Measurements from ENCODE around the gene NRF1.
"Not testable (repeated sequence)": the region's sequence is repeated elsewhere in the genome, so short reads cannot be mapped to it uniquely, and the experiment has no call there.

The NRF1 gene

DNA sequence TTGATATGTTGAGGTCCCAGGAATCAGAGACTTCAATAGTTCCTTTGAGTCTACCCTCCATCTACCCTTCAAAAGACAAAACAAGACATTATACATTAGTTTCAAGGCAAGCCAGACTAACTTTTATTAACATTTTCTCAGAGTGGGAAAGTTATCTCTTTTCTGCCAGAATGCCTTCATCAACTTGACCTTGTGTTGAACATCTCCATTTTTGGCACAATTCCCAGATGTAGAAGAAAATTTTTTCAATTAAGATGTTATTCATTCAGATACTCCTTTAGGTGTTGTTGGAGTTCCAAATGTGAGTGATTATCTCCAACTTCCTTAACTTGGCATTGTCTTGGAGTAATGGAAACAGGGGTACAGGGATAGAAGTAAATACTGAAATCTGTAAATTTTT is 59.1 kb downstream of the NRF1 start:
- no peak overlapping the region for H3K27ac ChIP-seq
- no peaks in the 10 kb centered on the region for H3K4me1 ChIP-seq
- no peak overlapping the region for H3K9ac ChIP-seq
- no peak overlapping the region for H2AFZ ChIP-seq
- TF ChIP-seq, protein P1, sequence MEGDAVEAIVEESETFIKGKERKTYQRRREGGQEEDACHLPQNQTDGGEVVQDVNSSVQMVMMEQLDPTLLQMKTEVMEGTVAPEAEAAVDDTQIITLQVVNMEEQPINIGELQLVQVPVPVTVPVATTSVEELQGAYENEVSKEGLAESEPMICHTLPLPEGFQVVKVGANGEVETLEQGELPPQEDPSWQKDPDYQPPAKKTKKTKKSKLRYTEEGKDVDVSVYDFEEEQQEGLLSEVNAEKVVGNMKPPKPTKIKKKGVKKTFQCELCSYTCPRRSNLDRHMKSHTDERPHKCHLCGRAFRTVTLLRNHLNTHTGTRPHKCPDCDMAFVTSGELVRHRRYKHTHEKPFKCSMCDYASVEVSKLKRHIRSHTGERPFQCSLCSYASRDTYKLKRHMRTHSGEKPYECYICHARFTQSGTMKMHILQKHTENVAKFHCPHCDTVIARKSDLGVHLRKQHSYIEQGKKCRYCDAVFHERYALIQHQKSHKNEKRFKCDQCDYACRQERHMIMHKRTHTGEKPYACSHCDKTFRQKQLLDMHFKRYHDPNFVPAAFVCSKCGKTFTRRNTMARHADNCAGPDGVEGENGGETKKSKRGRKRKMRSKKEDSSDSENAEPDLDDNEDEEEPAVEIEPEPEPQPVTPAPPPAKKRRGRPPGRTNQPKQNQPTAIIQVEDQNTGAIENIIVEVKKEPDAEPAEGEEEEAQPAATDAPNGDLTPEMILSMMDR (IDR thresholded peaks at IDR 0.05) = no peak
- H3K4me2 ChIP-seq (ENCODE audit: low read length) = no peak overlapping the region
- H3K79me2 ChIP-seq = no peaks in the 10 kb centered on the region
- no peak overlapping the region for H3K4me3 ChIP-seq (ENCODE audit: low read depth, low read length)
- H3K9me3 ChIP-seq (ENCODE audit: control insufficient read depth, low read length) = no peaks in the 10 kb centered on the region
- H3K36me3 ChIP-seq (ENCODE audit: control insufficient read depth, insufficient read depth, low read length) = no peaks in the 10 kb centered on the region
- no peaks in the 10 kb centered on the region for H3K27me3 ChIP-seq (ENCODE audit: control insufficient read depth, insufficient read depth, low read length)

DNA sequence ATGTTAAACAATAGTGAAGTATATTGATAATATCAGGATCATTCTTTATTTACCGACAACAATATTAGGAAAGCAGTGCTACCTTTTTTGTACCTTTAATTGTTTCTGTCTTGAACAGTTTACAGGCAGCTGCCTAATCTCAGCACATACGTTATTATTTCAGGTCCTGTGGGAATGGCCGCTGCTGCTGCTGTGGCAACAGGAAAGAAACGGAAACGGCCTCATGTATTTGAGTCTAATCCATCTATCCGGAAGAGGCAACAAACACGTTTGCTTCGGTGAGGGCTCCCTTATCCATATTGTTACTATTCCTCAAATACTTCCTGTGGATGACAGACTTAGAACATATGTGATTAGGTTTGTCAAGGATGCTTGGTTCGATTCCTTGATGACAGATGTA is 59.7 kb downstream of the NRF1 start:
- no peak overlapping the region for H3K9ac ChIP-seq
- no peak overlapping the region for H3K4me3 ChIP-seq (ENCODE audit: low read depth, low read length)
- H3K9me3 ChIP-seq (ENCODE audit: control insufficient read depth, low read length) = no peaks in the 10 kb centered on the region
- H3K27ac ChIP-seq = no peak overlapping the region
- H2AFZ ChIP-seq = no peak overlapping the region
- TF ChIP-seq, protein P1 (IDR thresholded peaks at IDR 0.05) = no peak
- no peak overlapping the region for H3K4me2 ChIP-seq (ENCODE audit: low read length)
- H3K79me2 ChIP-seq = no peaks in the 10 kb centered on the region
- H3K27me3 ChIP-seq (ENCODE audit: control insufficient read depth, insufficient read depth, low read length) = no peaks in the 10 kb centered on the region
- H3K36me3 ChIP-seq (ENCODE audit: control insufficient read depth, insufficient read depth, low read length) = no peaks in the 10 kb centered on the region
- no peaks in the 10 kb centered on the region for H3K4me1 ChIP-seq

DNA sequence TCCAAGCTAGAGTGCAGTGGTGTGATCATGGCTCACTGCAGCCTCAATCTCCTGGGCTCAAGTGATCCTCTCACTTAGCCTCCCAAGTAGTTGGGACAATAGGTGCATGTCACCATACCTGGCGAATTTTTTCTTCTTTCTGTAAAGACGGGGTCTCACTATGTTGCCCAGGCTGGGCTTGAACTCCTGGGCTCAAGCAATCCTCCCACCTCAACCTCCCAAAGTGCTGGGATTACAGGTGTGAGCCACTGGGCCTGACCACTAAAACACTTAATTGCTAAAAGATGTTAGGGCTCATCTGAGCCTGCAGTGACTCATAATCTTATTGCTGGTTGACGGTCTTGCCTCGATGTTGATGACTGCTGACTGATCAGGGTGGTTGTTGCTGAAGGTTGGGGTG is 63.0 kb downstream of the NRF1 start:
- H3K36me3 ChIP-seq (ENCODE audit: control insufficient read depth, insufficient read depth, low read length); H3K9ac ChIP-seq; H2AFZ ChIP-seq: not testable (repeated sequence)

DNA sequence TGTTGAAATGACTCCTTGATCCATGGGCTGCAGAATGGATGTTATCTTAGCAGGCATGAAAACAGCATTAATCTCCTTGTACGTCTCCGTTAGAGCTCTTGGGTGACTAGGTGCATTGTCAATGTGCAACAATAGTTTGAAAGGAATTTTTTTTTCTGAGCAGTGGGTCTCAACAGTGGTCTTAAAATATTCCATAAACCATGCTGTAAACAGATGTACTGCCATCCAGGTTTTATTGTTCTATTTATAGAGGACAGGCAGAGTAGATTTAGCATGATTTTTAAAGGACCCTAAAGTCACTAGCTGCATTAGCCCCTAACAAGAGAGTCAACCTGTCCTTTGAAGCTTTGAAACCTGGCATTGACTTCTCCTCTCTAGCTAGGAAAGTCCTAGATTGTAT is 64.0 kb downstream of the NRF1 start:
- no peak overlapping the region for H2AFZ ChIP-seq
- peaks cover 2% of the 10 kb centered on the region for H3K79me2 ChIP-seq
- H3K36me3 ChIP-seq (ENCODE audit: control insufficient read depth, insufficient read depth, low read length) = no peaks in the 10 kb centered on the region

More for the DNA sequence above, 63.0 kb downstream of the NRF1 start:
- not testable (repeated sequence) for H3K79me2 ChIP-seq; H3K4me2 ChIP-seq (ENCODE audit: low read length); H3K27me3 ChIP-seq (ENCODE audit: control insufficient read depth, insufficient read depth, low read length); H3K9me3 ChIP-seq (ENCODE audit: control insufficient read depth, low read length); H3K4me1 ChIP-seq; H3K4me3 ChIP-seq (ENCODE audit: low read depth, low read length); H3K27ac ChIP-seq

DNA sequence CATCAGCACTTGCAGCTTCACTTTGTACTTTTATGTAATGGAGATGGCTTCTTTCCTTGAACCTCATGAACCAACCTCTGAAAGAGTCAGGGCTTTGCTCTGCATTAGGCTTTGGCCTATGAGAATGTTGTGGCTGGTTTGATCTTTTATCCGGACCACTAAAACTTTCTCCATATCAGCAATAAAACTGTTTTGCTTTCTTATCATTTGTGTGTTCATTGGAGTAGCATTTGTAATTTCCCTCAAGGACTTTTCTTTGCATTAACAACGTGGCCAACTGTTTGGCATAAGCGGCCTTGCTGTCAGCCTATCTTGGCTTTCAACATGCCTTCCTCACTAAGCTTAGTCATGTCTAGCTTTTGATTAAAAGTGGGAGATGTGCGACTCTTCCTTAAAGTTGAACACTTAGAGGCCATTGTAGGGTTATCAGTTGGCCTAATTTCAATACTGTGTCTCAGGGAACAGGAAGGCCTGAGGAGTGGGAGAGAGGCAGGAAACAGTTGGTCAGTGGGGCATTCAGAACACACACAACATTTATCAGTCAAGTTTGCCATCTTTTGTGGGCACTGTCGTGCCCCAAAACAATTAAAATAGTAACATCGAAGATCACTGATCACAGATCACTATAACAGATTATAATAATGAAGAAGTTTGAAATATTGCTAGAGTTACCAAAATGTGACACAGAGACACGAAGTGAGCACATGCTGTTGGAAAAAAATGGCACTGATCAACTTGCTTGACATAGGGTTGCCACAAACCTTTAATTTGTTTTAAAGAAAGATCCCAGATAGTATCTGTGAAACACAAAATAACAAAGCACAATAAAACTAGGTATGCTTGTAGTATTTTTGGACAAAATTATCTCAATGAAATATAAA is 64.7 kb downstream of the NRF1 start:
- Histone ChIP-seq H3K4me1 (no peaks in the 10 kb centered on the region), H3K4me2 (ENCODE audit: low read length) (no peak overlapping the region), H2AFZ (no peak overlapping the region), H3K27me3 (ENCODE audit: control insufficient read depth, insufficient read depth, low read length) (no peaks in the 10 kb centered on the region), H3K4me3 (ENCODE audit: low read depth, low read length) (no peak overlapping the region), H3K9ac (no peak overlapping the region), H3K36me3 (ENCODE audit: control insufficient read depth, insufficient read depth, low read length) (no peaks in the 10 kb centered on the region), H3K9me3 (ENCODE audit: control insufficient read depth, low read length) (no peaks in the 10 kb centered on the region), H3K79me2 (peaks cover 2% of the 10 kb centered on the region), H3K27ac (no peak overlapping the region)
- TF ChIP-seq, protein P1 (IDR thresholded peaks at IDR 0.05) = no peak

More for the DNA sequence above, 64.0 kb downstream of the NRF1 start:
- Histone ChIP-seq H3K9ac (no peak overlapping the region), H3K27me3 (ENCODE audit: control insufficient read depth, insufficient read depth, low read length) (no peaks in the 10 kb centered on the region), H3K9me3 (ENCODE audit: control insufficient read depth, low read length) (no peaks in the 10 kb centered on the region), H3K4me1 (no peaks in the 10 kb centered on the region), H3K4me3 (ENCODE audit: low read depth, low read length) (no peak overlapping the region), H3K4me2 (ENCODE audit: low read length) (no peak overlapping the region), H3K27ac (no peak overlapping the region)
- TF ChIP-seq, protein P1 (IDR thresholded peaks at IDR 0.05) = no peak
